HFFc6 (cell line): ENCODE data around the gene NPLOC4. TPM values are rescaled to one million over a fixed set of nuclear protein-coding genes. Genes with fewer than 3 reads are reported as not detected.

ENCODE experiments used
- DNase-seq: peaks from one replicate; pipeline ENCODE4 v3.0.0-alpha.2; 2018
- H3K27ac Mint-ChIP-seq: 2 replicates; pipeline ENCODE4 v1.8.0; 2020; ENCODE audit warnings: mild to moderate bottlenecking, mixed read lengths
- H3K27me3 Mint-ChIP-seq: 2 replicates; pipeline ENCODE4 v1.8.0; 2021; ENCODE audit warnings: mild to moderate bottlenecking, moderate library complexity, mixed read lengths; ENCODE audit not compliant: insufficient read depth
- H3K36me3 Mint-ChIP-seq: 2 replicates; pipeline ENCODE4 v1.8.0; 2021; ENCODE audit warnings: low read depth, mixed read lengths
- H3K4me1 Mint-ChIP-seq: 2 replicates; pipeline ENCODE4 v1.8.0; 2020; ENCODE audit warnings: low read depth, mixed read lengths
- H3K4me3 Mint-ChIP-seq: 2 replicates; pipeline ENCODE4 v1.8.0; 2020; ENCODE audit warnings: mild to moderate bottlenecking, moderate library complexity, mixed read lengths
- H3K9me3 Mint-ChIP-seq: 2 replicates; pipeline ENCODE4 v1.8.0; 2020; ENCODE audit warnings: mild to moderate bottlenecking, mixed read lengths
- CTCF ChIP-seq: fragments of 200-600 bp; sonication (generic); IDR thresholded peaks from 2 replicates; pipeline ENCODE4 v1.5.0; 2021; ENCODE audit warnings: antibody characterized with exemption, mild to moderate bottlenecking
- total RNA-seq, 6 experiments: library from RNA; stranded (reverse); fragmentation: NEBNext Ultra II Directional; extraction: Animal tissue kit (Norgen Biotek cat#: 25700); gene quantifications; 2 replicates in 1 of 6; 3 replicates in 5 of 6; pipeline ENCODE4 v1.2.3, GENCODE V29; 2021

The NPLOC4 gene
- total RNA-seq, 6 experiments from 2014 or later = 121 to 140 (median 133) TPM

- peaks cover 45% of the 10 kb centered on the region for H3K36me3 Mint-ChIP-seq
- H3K9me3 Mint-ChIP-seq = peaks cover 31% of the 10 kb centered on the region
- peak overlapping the region; percentile 99 for H3K4me3 Mint-ChIP-seq
- no peak for TF ChIP-seq CTCF
- H3K27me3 Mint-ChIP-seq = peaks cover 38% of the 10 kb centered on the region
- DNase-seq = no peak
- H3K27ac Mint-ChIP-seq = peak overlapping the region; percentile 96
- peaks cover 19% of the 10 kb centered on the region for H3K4me1 Mint-ChIP-seq
Measured at GRCh38 chr17:81511554-81511803, 125.4 kb downstream of the NPLOC4 start.

DNA sequence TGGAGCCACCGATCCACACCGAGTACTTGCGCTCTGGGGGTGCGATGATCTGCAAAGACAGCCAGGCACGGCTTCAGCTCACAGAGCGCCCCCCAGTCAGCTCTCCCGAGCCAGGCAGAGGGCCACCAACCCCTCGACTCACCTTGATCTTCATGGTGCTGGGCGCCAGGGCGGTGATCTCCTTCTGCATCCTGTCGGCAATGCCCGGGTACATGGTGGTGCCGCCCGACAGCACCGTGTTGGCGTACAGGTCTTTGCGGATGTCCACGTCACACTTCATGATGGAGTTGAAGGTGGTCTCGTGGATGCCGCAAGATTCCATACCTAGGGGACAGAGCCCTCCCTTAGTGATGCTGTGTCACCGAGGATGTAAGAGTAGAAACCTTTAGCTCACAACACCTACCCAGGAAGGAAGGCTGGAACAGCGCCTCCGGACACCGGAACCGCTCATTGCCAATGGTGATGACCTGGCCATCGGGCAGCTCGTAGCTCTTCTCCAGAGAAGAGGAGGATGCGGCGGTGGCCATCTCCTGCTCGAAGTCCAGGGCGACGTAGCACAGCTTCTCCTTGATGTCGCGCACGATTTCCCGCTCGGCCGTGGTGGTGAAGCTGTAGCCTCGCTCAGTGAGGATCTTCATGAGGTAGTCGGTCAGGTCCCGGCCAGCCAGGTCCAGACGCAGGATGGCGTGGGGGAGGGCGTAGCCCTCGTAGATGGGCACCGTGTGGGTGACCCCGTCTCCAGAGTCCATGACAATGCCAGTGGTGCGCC is 125.9 kb downstream of the NPLOC4 start:
- no peak for TF ChIP-seq CTCF
- Mint-ChIP-seq H3K36me3 (peaks cover 41% of the 10 kb centered on the region), H3K27me3 (peaks cover 42% of the 10 kb centered on the region), H3K4me3 (peak overlapping the region; percentile 99), H3K27ac (peak overlapping the region; percentile 96), H3K9me3 (peaks cover 31% of the 10 kb centered on the region), H3K4me1 (peaks cover 14% of the 10 kb centered on the region)
- peak; percentile 39 for DNase-seq

GRCh38 chr17:81509972-81510784 is 126.7 kb downstream of the NPLOC4 start:
- no peak for TF ChIP-seq CTCF
- Mint-ChIP-seq H3K4me1 (peaks cover 14% of the 10 kb centered on the region), H3K27ac (peak overlapping the region; percentile 96), H3K27me3 (peaks cover 45% of the 10 kb centered on the region), H3K4me3 (peak overlapping the region; percentile 99), H3K36me3 (peaks cover 39% of the 10 kb centered on the region), H3K9me3 (peaks cover 31% of the 10 kb centered on the region)
- no peak for DNase-seq

DNA sequence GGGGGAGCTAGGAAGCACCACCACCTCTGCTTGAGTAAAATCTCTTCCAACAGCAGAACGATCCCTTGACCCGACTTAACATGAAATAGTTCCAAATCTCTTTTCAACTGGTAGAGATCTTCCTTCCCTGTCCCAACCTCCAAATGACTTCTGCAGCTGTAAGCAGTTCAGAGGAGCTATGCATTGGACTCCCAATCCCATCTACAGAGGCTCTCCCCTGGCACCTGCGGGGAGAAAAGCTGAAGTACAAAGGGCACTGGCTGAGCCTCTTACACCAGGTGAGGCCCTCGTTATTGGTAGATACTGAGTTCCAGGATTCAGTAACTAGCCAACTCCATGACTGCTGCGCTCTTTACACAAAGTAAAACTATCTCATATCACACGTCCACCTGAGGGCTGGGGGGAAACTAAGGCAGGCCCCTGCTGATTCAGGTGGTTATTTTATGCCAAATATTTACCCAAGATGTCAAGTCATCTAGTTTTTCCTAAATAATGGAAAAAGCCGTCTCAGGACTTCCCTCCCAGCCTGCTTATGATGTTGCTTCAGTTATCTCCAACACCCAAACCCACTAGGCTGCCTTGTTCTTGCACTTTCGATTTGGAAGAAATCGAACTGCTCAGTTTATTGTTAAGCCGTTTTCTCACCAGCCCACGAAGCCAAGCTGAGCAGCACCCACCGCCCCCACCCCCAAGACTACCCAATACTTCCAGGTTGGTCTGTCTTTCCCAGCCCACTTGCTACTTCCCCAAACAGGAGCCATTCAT is 127.5 kb downstream of the NPLOC4 start:
- Mint-ChIP-seq H3K27me3 (peaks cover 45% of the 10 kb centered on the region), H3K4me3 (peak overlapping the region; percentile 99), H3K4me1 (peaks cover 14% of the 10 kb centered on the region), H3K27ac (peak overlapping the region; percentile 96), H3K9me3 (peaks cover 31% of the 10 kb centered on the region), H3K36me3 (peaks cover 39% of the 10 kb centered on the region)
- no peak for TF ChIP-seq CTCF
- no peak for DNase-seq

- H3K4me3 Mint-ChIP-seq = peak overlapping the region; percentile 99
- peaks cover 39% of the 10 kb centered on the region for H3K36me3 Mint-ChIP-seq
- DNase-seq = no peak
- peak overlapping the region; percentile 96 for H3K27ac Mint-ChIP-seq
- TF ChIP-seq CTCF = no peak
- H3K9me3 Mint-ChIP-seq = peaks cover 31% of the 10 kb centered on the region
- peaks cover 45% of the 10 kb centered on the region for H3K27me3 Mint-ChIP-seq
- peaks cover 14% of the 10 kb centered on the region for H3K4me1 Mint-ChIP-seq
Measured at GRCh38 chr17:81508639-81509206, 128.2 kb downstream of the NPLOC4 start.
